Motor neuron (in vitro differentiated cells): ENCODE results near the gene KCNQ4. TPM values are rescaled to one million over a fixed set of nuclear protein-coding genes. Genes with fewer than 3 reads are reported as not detected.

Experiments
- ATAC-seq, 8 experiments: fragments of 200-7000 bp; cut with Tn5 transposase; replicated peaks in 6 of 8; 2 replicates each; pipeline ENCODE4 v1.8.0; 2021; ENCODE audit warnings: mild to moderate bottlenecking in 8 of 8, moderate library complexity in 8 of 8
- H3K27ac ChIP-seq, 2 donors: fragments of 250-450 bp; sonication (Bioruptor Pico); 2 replicates each; pipeline ENCODE4 v1.9.0; 2021; ENCODE audit warnings: antibody characterized with exemption in 2 of 2, mild to moderate bottlenecking in 2 of 2, moderate library complexity in 1 of 2
- H3K4me1 ChIP-seq, 2 donors: fragments of 250-450 bp; sonication (Bioruptor Pico); replicated peaks in 1 of 2; 2 replicates each; pipeline ENCODE4 v1.6.1; 2021; ENCODE audit warnings: antibody characterized with exemption in 2 of 2, mild to moderate bottlenecking in 2 of 2, moderate library complexity in 1 of 2
- H3K4me3 ChIP-seq, 5 donors: fragments of 250-450 bp; sonication (Bioruptor Pico); 2 replicates each; pipeline ENCODE4 v1.9.0; 2021; ENCODE audit warnings: antibody characterized with exemption in 5 of 5, mild to moderate bottlenecking in 5 of 5, moderate library complexity in 4 of 5
- WGBS, 10 experiments: fragments of 450-650 bp; shearing (Covaris generic); methylation state at CpG; one replicate each; pipeline ENCODE4 v1.0.0; 2022; 5-methylcytosine and 5-hydroxymethylcytosine counted together
- in situ Hi-C, 9 experiments: fragments of 400-800 bp; cut with MboI; loops; one replicate each; pipeline ENCODE4 v1.15.0; 2021; ENCODE audit warnings: low sequenced_read_pairs in 9 of 9, low pct_unique_long_range_greater_than_20kb in 2 of 9; ENCODE audit not compliant: unreplicated experiment in 9 of 9
- total RNA-seq, 8 experiments: library from RNA; unstranded; fragments of 300-600 nt; gene quantifications; 2 replicates each; pipeline versions ENCODE4 v1.2.3 to v1.2.4, GENCODE V29; 2022

The KCNQ4 gene
- total RNA-seq, 8 experiments from 2014 or later: 0.22 to 4.6 (median 0.53) TPM

DNA sequence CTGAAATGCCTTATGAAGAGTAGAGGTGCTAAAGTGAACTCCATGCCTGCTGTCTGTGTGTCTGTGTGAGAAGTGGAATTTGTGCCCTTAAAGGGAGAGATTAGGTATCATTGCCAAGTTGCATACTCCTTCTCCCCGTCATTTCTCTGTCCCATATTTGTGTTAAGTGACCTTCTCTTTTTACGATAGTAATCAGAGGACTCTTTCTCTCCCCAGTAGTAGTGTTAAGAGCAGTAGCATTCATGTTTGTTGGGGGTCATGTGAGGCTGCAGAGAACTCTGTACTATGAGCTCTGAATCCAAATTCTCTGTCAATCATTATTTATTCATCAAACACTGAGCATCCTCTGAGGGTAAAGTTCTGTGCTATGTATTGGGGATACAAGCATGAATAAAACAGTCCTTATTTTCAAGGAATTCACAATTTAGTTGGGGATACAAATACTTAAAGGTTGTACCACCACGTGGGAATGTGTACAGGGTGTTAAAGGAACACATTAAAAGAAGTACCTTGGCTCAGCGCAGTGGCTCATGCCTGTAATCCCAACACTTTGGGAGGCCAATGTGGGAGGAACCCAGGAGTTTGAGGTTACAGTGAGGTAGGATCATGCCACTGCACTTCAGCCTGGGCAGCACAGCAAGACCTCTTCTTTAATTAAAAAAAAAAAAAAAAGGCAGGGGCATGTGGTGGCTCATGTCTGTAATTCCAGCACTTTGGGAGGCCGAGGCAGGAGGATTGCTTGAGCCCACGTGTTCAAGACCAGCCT, 24.8 kb upstream of the KCNQ4 start:
- H3K4me3 ChIP-seq: no peak overlapping the region
- 80 to 100% (median 96%) methylated on average over 1 to 6 of the region's 6 CpGs; no CpG with 5 or more reads in 1 of the 10 experiments for WGBS, 10 experiments
- in situ Hi-C loops: loop anchor here in 2 of 9 experiments (25.0 kb wide), 2 partner anchors 146 to 179 kb away; no protein-coding TSS in a partner anchor
- peaks cover 0 to 10% of the 10 kb centered on the region in 2 donors for H3K4me1 ChIP-seq
- ATAC-seq: no peak
- no peak overlapping the region for H3K27ac ChIP-seq

DNA sequence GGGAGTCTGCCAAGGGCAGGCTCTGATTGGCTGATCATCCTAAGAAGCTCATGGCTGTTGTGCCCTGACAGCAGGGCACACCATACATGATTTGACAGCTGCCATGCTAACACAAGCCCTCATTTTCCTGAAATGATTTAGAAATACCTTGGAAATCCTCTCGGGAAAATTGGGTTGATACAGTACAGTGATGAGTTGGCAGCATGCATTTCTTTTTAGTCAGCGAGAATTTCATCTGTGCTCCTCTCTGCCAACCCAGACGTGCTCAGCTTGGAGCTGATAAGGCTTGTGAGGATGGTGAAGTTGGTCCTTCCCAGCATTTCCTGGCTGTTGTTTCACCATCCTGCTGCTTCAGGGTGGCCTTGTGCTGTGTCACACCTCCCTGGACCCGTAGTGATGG, 22.6 kb upstream of the KCNQ4 start:
- Histone ChIP-seq H3K4me1 (no peaks in the 10 kb centered on the region), H3K4me3 (no peak overlapping the region), H3K27ac (no peak overlapping the region)
- WGBS, 10 experiments: 22 to 100% (median 96%) methylated on average over 1 to 4 of the region's 4 CpGs; no CpG with 5 or more reads in 3 of the 10 experiments
- in situ Hi-C loops: loop anchor here in 2 of 9 experiments (25.0 kb wide), 2 partner anchors 149 to 176 kb away; no protein-coding TSS in a partner anchor
- ATAC-seq: no peak

DNA sequence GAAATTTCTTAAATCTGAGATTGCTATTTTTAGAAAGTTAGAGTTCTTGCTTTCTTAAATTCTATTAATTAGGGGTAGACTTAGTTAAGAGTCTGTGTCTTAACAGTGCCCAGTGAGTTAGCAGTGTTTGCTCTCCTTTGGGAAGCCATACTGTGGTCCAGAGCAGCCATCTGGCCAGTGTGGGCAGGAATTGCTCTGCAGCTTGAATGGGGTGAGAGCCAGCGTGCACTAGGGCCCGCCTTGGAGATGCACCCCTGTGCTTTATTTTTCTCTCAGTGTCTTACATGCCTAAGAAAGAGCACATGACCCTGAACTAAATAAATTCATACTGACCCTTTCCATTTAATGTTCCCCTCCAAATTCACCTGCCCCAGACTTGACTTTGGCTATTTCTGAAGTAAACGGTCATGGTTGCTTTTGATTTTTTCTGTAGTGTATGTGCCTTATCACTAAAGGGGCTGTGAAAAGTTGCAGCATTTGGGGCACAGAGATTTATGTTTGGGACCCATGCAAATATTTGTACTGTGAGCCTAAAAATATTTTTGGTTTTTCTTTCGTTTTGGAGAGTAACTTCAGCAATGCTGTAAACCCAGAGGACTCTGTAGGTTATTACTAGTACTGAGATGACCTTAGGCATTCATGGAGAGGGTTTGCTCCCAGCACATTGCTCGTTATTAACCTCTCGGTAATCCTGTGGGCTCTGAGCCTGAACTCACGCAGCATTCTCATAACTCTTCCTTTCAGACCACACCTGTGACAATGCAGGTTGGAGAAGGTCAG, 21.3 kb upstream of the KCNQ4 start:
- no peak overlapping the region for H3K27ac ChIP-seq
- WGBS, 10 experiments: 40 to 100% (median 90%) methylated on average over 1 to 7 of the region's 7 CpGs; no CpG with 5 or more reads in 2 of the 10 experiments
- no peaks in the 10 kb centered on the region for H3K4me1 ChIP-seq
- ATAC-seq: no peak
- H3K4me3 ChIP-seq: no peak overlapping the region
- in situ Hi-C loops: loop anchor here in 2 of 9 experiments (25.0 kb wide), 2 partner anchors 150 to 175 kb away; no protein-coding TSS in a partner anchor

GRCh38 chr1:40763742-40764532, 19.6 kb upstream of the KCNQ4 start:
- H3K4me1 ChIP-seq: no peaks in the 10 kb centered on the region
- in situ Hi-C loops: loop anchor here in 2 of 9 experiments (25.0 kb wide), 2 partner anchors 152 to 173 kb away; no protein-coding TSS in a partner anchor
- H3K27ac ChIP-seq: no peak overlapping the region
- no peak overlapping the region for H3K4me3 ChIP-seq
- 61 to 93% (median 85%) methylated on average over 3 to 9 of the region's 9 CpGs; no CpG with 5 or more reads in 1 of the 10 experiments for WGBS, 10 experiments
- ATAC-seq: peak in 3 of 8 experiments; percentile 97 to 99 (median 99)

- no peak overlapping the region for H3K4me3 ChIP-seq
- H3K27ac ChIP-seq: no peak overlapping the region
- in situ Hi-C loops: loop anchor here in 2 of 9 experiments (25.0 kb wide), 2 partner anchors 153 to 172 kb away; no protein-coding TSS in a partner anchor
- H3K4me1 ChIP-seq: no peaks in the 10 kb centered on the region
- ATAC-seq: no peak
- WGBS, 10 experiments: 45 to 92% (median 84%) methylated on average over 2 of the region's 2 CpGs; no CpG with 5 or more reads in 7 of the 10 experiments
Observed at GRCh38 chr1:40764981-40765380, 18.6 kb upstream of the KCNQ4 start.

GRCh38 chr1:40766017-40766416, 17.6 kb upstream of the KCNQ4 start:
- in situ Hi-C loops: loop anchor here in 2 of 9 experiments (25.0 kb wide), 2 partner anchors 154 to 171 kb away; no protein-coding TSS in a partner anchor

DNA sequence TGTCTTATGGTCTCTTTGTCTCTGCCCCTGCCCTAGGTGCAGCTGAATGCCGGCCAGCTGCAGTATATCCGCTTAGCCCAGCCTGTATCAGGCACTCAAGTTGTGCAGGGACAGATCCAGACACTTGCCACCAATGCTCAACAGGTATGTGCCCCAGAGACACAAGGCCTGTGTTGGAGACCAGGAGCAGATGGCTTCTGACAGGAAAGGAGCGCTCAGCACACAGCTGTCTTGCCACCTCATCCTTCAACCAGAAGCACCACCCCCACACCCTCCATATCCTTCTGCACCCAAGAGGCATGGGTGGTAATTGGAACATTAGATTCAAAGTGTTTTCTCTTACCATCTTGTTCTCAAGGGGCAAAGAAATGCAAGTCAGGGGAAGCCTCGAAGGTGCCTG, 17.0 kb upstream of the KCNQ4 start:
- Histone ChIP-seq H3K4me3 (no peak overlapping the region), H3K27ac (no peak overlapping the region), H3K4me1 (peaks cover 0 to 6% of the 10 kb centered on the region in 2 donors)
- in situ Hi-C loops: loop anchor here in 2 of 9 experiments (25.0 kb wide), 2 partner anchors 154 to 171 kb away; no protein-coding TSS in a partner anchor
- WGBS, 10 experiments: 80 to 100% (median 96%) methylated on average over 1 to 4 of the region's 4 CpGs; no CpG with 5 or more reads in 4 of the 10 experiments
- ATAC-seq: no peak

More at GRCh38 chr1:40766017-40766416, 17.6 kb upstream of the KCNQ4 start:
- Histone ChIP-seq H3K4me1 (peaks cover 0 to under 1% of the 10 kb centered on the region in 2 donors), H3K4me3 (no peak overlapping the region), H3K27ac (no peak overlapping the region)
- ATAC-seq: no peak
- WGBS, 10 experiments: 94 to 100% (median 100%) methylated on average over 1 to 2 of the region's 2 CpGs; no CpG with 5 or more reads in 4 of the 10 experiments

GRCh38 chr1:40768146-40768990, 15.2 kb upstream of the KCNQ4 start:
- Histone ChIP-seq H3K27ac (no peak overlapping the region), H3K4me1 (peaks cover 0 to 6% of the 10 kb centered on the region in 2 donors), H3K4me3 (no peak overlapping the region)
- in situ Hi-C loops: loop anchor here in 2 of 9 experiments (25.0 kb wide), 2 partner anchors 156 to 169 kb away; no protein-coding TSS in a partner anchor
- WGBS, 10 experiments: 50 to 100% (median 95%) methylated on average over 2 to 6 of the region's 7 CpGs; no CpG with 5 or more reads in 2 of the 10 experiments
- no peak for ATAC-seq

DNA sequence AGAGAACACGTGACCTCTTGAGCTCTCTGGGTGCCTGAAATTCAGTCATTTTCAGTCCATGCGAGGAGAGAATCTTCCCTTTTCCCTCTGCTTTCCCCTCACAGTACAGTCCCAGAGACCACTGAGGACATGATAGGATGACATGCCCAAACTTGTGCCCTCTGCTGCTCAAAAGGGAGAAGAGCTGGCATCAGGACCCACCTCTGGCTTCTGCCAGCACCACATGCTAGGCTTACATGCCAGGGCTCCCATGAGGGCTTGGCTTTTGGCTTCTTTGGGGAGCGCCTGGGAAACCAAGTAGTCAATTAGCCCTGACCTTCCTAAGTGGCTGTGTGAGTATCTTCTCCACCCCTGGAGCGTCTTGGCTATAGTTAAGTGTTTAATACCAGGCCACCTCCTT, 13.8 kb upstream of the KCNQ4 start:
- H3K27ac ChIP-seq: no peak overlapping the region
- peaks cover 2 to 6% of the 10 kb centered on the region in 2 donors for H3K4me1 ChIP-seq
- WGBS, 10 experiments: 71 to 100% (median 86%) methylated on average over 1 to 4 of the region's 4 CpGs; no CpG with 5 or more reads in 3 of the 10 experiments
- no peak overlapping the region for H3K4me3 ChIP-seq
- in situ Hi-C loops: loop anchor here in 2 of 9 experiments (25.0 kb wide), 2 partner anchors 158 to 167 kb away; no protein-coding TSS in a partner anchor
- ATAC-seq: peak in 3 of 8 experiments; percentile 15 to 52 (median 33)

GRCh38 chr1:40770296-40771070, 13.1 kb upstream of the KCNQ4 start:
- Histone ChIP-seq H3K27ac (no peak overlapping the region), H3K4me3 (no peak overlapping the region), H3K4me1 (peaks cover 2 to 6% of the 10 kb centered on the region in 2 donors)
- in situ Hi-C loops: loop anchor here in 2 of 9 experiments (25.0 kb wide), 2 partner anchors 158 to 167 kb away; no protein-coding TSS in a partner anchor
- 0 to 100% (median 86%) methylated on average over 1 to 14 of the region's 18 CpGs; no CpG with 5 or more reads in 1 of the 10 experiments for WGBS, 10 experiments
- ATAC-seq: peak in 2 of 8 experiments; percentile 10 to 19
